Transverse colon (tissue), 4 donors: ENCODE data around the gene POLR1D.

Experiments
- CTCF ChIP-seq, 5 experiments: fragments of 200-600 bp in 3 of 5; fragments of 450-650 bp in 2 of 5; sonication (generic) in 3 of 5; IDR thresholded peaks; 1 replicate in 2 of 5; 2 replicates in 3 of 5; pipeline ENCODE4 v1.5.1; 2016 to 2017; ENCODE audit warnings: antibody characterized with exemption in 5 of 5, inconsistent platforms in 3 of 5, mild to moderate bottlenecking in 2 of 5, moderate library complexity in 1 of 5
- EP300 ChIP-seq: sonication (generic); formaldehyde crosslinking; IDR thresholded peaks from one replicate; pipeline ENCODE4 v1.6.1; 2017; ENCODE audit warnings: antibody characterized with exemption, low read depth
- POLR2AphosphoS5 ChIP-seq, 3 donors: sonication (generic); formaldehyde crosslinking; IDR thresholded peaks; one replicate each; pipeline ENCODE4 v1.6.1; 2016; ENCODE audit warnings: antibody characterized with exemption in 3 of 3

- TF ChIP-seq EP300 (no peak), POLR2AphosphoS5 (IDR thresholded peaks at IDR 0.05) (no peak), CTCF (IDR thresholded peaks at IDR 0.05) (no peak)
Measured at GRCh38 chr13:27665761-27666160, 44.1 kb downstream of the POLR1D start.
